DMS79 treated with DMSO at 0.1 percent for 48 hours (cell line): ENCODE measurements around the gene DUSP1.

ENCODE experiments used
- DNase-seq: peaks from one replicate; lab custom pipeline; 2025; lab: John Stamatoyannopoulos, UW

The DUSP1 gene

GRCh38 chr5:172743112-172743959 lies 27.7 kb downstream of the DUSP1 start:
- DNase-seq = no peak

- DNase-seq = no peak
Measured at GRCh38 chr5:172741206-172741582, 29.8 kb downstream of the DUSP1 start.

GRCh38 chr5:172740428-172741205 lies 30.4 kb downstream of the DUSP1 start:
- DNase-seq = no peak

GRCh38 chr5:172739375-172739774 lies 31.6 kb downstream of the DUSP1 start:
- DNase-seq = no peak

GRCh38 chr5:172736508-172737135 lies 34.4 kb downstream of the DUSP1 start:
- DNase-seq = no peak

- no peak for DNase-seq
Measured at GRCh38 chr5:172735141-172735831, 35.7 kb downstream of the DUSP1 start.

GRCh38 chr5:172733974-172734346 lies 37.0 kb downstream of the DUSP1 start:
- no peak for DNase-seq

- DNase-seq = no peak
Measured at GRCh38 chr5:172733131-172733973, 37.6 kb downstream of the DUSP1 start.

- no peak for DNase-seq
Measured at GRCh38 chr5:172732201-172732865, 38.7 kb downstream of the DUSP1 start.

GRCh38 chr5:172731680-172732074 lies 39.3 kb downstream of the DUSP1 start:
- DNase-seq = no peak

GRCh38 chr5:172730981-172731679 lies 39.9 kb downstream of the DUSP1 start:
- DNase-seq = no peak

GRCh38 chr5:172730222-172730621 lies 40.8 kb downstream of the DUSP1 start:
- DNase-seq = no peak

GRCh38 chr5:172729588-172729987 lies 41.4 kb downstream of the DUSP1 start:
- DNase-seq = no peak

GRCh38 chr5:172728481-172729241 lies 42.3 kb downstream of the DUSP1 start:
- no peak for DNase-seq

GRCh38 chr5:172727551-172727950 lies 43.4 kb downstream of the DUSP1 start:
- no peak for DNase-seq

- no peak for DNase-seq
Measured at GRCh38 chr5:172726966-172727365, 44.0 kb downstream of the DUSP1 start.

GRCh38 chr5:172725785-172726184 lies 45.2 kb downstream of the DUSP1 start:
- no peak for DNase-seq

GRCh38 chr5:172725273-172725672 lies 45.7 kb downstream of the DUSP1 start:
- DNase-seq = no peak
